Limb (tissue), 2 donors: Measurements from ENCODE around the gene UBE2J2.

ENCODE experiments used
- DNase-seq, 2 donors: peaks; one replicate each; pipeline ENCODE4 v3.0.0-alpha.2; 2016; ENCODE audit errors: extremely low spot score in 2 of 2

UBE2J2 gene

DNA sequence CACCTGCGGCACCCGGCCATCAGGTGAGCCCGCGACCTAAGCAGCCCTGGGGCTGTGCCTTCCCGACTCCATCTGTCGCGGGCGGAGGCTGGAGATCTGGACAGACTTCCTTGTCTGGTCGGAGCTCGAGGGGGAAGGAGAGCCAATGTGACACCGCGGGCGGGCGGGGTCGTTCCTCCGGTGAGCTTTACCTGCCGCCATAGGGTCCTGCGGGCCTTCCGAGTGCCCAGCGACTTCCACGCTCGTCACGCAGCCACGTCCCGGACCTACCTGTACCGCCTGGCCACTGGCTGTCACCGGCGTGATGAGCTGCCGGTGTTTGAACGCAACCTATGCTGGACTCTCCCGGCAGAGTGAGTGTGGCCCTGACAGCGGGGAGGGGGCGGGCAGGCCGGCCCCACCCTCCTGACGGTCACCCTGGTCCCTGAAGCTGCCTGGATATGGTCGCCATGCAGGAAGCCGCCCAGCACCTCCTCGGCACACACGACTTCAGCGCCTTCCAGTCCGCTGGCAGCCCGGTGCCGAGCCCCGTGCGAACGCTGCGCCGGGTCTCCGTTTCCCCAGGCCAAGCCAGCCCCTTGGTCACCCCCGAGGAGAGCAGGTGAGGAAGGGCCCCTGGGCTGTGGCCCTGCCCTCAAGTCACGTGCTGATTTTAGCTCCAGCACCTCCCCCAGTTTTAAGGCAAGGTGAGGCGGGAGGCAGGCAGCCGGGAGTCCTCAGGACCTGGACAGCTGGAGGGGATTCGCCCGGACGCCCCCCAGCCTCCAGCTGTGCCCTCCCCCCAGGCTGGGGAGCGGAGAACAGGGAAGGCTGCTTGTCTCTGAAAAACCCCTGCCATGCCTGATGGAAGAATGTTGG, 35.8 kb upstream of the UBE2J2 start:
- no peak for DNase-seq

DNA sequence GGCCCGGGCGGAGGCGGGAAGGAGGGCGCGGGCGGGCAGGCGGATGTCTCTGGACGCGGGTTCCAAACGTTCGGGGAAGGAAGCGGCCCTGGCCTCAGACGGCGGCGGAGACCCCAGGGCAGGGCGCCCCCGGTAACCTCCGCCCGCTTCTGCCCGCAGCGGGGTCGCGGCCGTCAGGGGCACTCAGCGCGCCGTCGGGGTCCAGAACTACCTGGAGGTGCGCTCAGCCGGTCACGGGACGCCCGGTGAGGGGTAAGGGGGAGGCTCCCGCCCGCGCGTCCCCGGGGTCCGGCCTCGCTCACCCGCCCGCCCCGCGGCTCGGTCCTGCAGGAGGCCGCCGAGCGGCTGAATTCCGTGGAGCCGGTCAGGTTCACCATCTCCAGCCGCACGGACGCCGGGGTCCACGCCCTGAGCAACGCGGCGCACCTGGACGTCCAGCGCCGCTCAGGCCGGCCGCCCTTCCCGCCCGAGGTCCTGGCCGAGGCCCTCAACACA, 35.1 kb upstream of the UBE2J2 start:
- DNase-seq, result peak in 1 of 2 donors; percentile 63

- DNase-seq, result peak; percentile 93 to 95
Measured at GRCh38 chr1:1307923-1308755, 34.5 kb upstream of the UBE2J2 start, which contains the start of the genes ACAP3 and PUSL1. Gene ACAP3 (minus strand): TSS chr1:1307930. CDS start chr1:1307815, 115 bp downstream. Gene PUSL1 (plus strand): TSS chr1:1308597. CDS start chr1:1308644, 47 bp downstream.

- DNase-seq, result peak in 1 of 2 donors; percentile 66
Measured at GRCh38 chr1:1307261-1307922, 33.7 kb upstream of the UBE2J2 start.

DNA sequence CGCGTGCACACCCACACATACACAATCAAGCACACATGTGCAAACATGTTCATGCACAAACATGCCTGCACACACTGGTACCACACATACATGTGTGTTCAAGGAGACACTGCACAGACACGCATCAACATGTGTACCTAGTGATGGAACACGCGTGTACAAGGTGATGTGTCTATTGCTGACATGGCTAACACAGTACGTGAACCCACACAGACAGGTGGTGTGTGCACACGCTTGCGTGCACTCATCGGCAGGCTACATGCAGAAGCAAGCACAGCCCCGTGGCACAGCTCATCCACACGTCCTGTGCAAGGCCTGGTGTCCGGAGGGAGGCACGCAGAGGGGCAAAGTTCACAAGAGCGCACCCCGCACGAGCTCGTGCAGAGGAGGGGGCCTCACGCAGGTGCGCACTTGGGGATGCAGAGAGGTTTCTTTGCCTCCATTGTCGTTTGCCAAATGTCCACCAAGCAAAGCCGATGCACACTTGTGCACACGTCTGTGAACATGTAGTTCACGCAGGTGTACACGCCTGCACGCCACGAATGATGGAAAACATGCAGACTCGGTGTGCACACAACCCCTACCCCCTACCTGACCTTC, 33.1 kb upstream of the UBE2J2 start:
- DNase-seq, result peak in 1 of 2 donors; percentile 43

DNA sequence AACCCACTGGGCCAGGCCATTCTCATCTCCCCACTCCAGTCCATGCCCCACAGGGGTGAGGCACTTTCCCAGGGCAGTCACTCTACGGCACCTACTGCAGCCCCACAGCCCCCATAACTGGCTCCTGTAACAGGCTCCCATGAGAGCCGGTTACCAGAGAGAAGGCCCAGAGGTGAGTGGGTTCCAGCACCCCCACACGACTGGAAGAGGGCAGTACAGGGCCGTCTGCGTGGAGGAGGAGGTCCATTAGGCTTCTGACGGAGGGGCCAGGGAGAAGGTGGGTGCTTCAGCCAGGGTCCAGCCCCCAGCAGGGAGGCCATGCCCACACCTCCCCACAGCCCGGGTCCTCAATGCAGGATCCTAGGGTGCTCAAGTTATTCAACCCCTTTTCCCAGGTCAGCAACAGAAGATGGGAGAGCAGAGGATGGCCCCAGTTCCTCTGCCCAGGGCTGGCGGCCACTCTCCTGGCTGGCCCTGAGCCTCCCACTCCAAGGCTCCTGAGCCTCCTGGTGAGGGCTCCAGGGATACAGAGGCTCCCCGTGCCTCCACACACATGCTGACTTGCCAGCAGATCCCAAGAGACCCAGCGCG, 32.5 kb upstream of the UBE2J2 start:
- DNase-seq, result no peak

DNA sequence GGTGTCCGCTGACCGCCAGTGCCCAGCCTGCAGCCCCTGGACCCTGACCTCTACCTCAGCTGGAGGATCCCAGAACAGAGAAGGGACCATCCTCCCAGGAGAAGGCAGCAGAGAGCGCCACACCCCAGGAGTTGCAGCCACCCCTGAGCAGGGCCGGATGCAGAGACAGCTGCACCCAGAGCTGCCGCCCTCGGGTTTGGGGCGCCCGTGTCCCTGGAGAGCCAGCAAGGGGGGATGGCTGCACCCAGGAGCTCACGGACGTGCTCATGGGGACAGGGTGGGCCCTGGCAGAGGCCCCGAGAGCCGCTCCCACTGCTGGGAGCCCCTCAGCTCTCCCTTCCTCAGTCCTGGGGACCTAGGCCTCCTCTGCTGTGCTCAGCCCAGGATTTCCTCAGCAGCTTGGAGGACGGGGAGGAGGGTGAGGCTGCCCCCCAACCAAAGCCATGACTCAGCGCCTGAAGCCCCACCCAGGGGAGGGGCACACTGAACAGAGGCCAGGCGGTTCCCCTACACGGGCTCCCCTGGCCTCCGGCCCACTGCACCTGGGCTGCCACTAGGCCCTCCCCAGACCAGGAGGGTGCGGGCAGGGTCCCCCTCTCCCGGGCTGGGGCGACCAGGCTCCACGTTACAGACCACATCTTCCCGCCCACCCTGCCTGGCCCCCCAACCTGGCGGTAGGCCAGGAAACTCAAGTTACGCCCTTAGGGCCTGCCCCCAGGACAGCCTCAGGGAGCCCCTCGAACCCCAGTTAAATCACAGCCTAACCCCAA, 31.8 kb upstream of the UBE2J2 start:
- peak; percentile 60 to 75 for DNase-seq

DNA sequence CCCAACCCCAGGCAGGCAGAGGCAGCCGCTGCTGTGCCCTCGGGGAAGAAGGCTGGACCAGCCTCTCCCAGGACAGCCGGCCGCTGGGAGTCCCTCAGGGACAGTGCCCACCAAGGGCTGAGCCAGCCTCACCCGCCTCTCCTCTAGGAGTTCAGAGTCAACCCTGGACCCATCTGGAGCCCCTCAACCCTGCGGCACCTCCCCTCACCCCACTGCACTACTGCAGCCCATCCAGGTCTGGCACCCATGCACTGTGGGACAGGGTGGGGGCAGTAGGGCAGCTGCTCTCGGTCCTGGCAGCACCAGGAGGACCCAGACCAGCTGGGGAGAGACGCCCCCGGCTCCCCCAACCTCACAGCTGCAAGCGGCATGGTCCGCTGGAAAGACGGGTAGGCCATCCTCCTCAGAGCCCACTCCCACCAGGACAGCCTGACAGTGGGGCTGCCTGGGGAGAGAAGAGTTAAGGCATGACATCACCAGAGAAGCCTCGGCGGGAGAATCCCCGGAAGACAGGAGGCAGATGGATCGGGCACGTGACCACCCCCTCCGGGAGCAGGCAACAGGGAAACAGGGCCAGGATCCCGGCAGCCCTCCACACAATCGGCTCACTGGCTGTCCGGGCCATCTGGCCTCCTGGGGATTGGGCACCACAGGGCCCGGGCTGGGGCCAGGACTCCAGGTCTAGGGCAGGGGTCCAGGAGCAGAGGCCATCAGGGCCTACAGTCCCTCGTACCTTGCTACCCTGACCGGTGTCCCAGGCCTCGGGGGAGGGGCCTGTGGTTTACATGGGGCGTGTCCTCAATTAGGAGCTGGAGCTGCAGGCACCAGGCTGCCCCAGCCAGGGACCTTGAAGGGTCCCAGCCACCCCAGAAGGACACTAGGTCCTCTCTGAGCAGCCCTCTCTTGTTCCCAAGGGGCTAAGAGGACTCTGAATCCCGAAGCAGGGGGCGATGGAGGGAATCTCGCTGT, 31.0 kb upstream of the UBE2J2 start:
- DNase-seq, result peak; percentile 58 to 82

- no peak for DNase-seq
Measured at GRCh38 chr1:1303736-1304135, 30.1 kb upstream of the UBE2J2 start.

GRCh38 chr1:1302951-1303509, 29.4 kb upstream of the UBE2J2 start:
- DNase-seq, result no peak

DNA sequence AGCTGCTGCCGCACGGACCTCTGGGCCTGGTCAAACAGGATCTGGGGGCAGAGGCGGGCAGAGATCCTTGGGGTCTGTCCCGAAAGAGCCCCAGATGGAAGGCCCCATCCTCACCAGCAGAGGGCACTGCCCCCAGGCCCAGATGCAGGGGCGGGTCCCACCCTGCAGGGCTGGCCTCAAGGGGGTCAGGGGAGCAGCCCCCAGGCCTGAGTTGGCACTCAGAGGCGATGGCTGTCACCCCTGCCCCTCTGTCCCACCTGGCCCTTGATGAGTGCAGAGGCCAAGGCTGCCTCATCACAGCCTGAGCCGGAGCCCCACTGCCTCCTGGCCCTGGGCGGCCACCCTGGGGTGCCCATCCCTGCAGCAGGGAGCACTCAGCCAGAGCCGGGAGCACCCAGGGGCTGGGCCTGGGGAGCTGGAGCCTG, 28.4 kb upstream of the UBE2J2 start:
- no peak for DNase-seq

- DNase-seq, result no peak
Measured at GRCh38 chr1:1300352-1300739, 26.7 kb upstream of the UBE2J2 start.

DNA sequence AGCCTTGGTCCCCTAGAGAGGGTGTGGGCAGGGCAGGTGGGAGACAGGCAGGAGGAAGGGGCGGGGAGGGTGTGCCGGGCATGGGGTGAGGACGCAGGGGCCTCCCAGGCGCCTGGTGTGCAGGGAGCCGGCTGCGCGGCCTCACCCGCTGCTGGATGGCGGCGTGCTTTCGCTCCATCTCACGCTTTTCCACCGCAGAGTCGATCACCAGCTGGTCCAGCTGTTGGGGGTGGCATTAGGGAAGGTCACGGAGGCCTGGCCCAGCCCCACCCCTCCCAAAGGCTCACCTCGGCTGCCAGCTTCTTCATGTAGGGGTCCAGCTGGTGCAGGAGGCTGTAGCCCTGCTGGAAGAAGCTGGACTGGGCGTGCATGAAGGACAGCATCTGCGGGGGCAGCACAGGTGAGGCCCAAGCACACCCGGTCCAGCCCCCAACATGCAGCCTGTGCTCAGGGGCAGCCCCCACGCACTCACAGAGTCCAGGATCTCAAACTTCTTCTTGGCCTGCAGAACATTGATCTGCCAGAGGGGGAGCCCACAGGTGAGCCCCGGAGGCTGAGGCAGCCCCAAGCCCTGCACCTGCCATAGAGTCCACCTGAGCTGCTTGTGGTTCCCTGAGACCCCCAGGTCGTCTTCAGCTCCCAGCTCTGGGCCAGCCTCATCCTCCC, 26.2 kb upstream of the UBE2J2 start:
- no peak for DNase-seq

DNA sequence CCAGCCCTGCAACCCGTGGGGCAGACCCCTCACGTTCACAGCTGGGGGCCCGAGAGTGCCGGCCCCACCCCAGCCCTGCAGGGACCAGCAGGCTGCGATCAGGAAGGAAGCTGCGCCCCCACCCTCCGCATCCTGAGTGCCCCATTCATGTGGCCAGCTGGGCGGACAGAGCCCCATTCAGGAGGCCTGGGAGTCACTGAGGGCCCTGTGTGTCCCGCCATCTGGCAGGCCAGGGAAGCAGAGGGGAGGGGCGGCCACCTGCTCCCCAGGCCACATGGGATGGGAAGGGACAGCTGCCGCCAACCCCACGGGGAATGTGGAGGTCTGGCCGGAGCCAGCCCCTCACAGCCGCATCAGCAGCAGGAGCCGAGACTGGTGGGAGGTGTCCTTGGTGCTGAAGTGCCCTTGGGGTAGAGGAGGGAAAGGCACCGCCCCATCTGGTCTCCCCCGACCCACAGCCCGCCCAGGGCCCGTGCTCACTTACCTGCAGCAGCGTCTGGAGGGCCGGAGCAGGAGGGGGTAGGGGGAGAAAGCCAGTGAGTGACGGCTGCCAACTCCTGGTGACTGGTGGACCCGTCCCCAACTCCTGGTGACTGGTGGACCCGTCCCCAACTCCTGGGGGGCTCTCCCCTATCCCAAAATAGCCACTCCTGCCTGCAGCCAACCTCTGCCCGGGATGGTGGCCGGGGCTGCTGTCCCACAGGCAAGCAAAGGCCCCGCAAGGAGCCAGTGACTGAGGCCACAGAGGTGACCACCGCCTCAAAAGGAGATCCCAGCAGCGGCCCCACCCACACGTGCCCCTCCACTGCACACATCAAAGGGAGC, 25.4 kb upstream of the UBE2J2 start:
- DNase-seq, result peak in 1 of 2 donors; percentile 81

GRCh38 chr1:1297802-1298424, 24.3 kb upstream of the UBE2J2 start:
- DNase-seq, result no peak
